Astrocyte (in vitro differentiated cells and primary cell): ENCODE results near the gene PCBP3. TPM values are rescaled to one million over a fixed set of nuclear protein-coding genes. Genes with fewer than 3 reads are reported as not detected.

ENCODE experiments used
- DNase-seq: peaks from one replicate; pipeline ENCODE4 v3.0.0-alpha.2; 2010; ENCODE audit warnings: low read depth
- FAIRE-seq: peaks from 2 replicates; lab custom pipeline; 2011; peaks lifted over from hg19 to GRCh38; lab: Jason Lieb, UNC
- H2AFZ ChIP-seq: 2 replicates; pipeline ENCODE4 v1.6.0; 2012; ENCODE audit warnings: low read depth, low read length, inconsistent platforms
- H3K27ac ChIP-seq: 2 replicates; pipeline ENCODE4 v1.5.1; 2011; ENCODE audit warnings: low read depth, low read length, inconsistent platforms
- H3K27me3 ChIP-seq: 2 replicates; pipeline ENCODE4 v1.6.0; 2011; ENCODE audit warnings: low read length, inconsistent platforms; ENCODE audit not compliant: insufficient read depth
- H3K36me3 ChIP-seq: 2 replicates; pipeline ENCODE4 v1.5.1; 2011; ENCODE audit warnings: low read length, inconsistent platforms; ENCODE audit not compliant: insufficient read depth
- H3K4me1 ChIP-seq: 2 replicates; pipeline ENCODE4 v1.5.1; 2011; ENCODE audit warnings: low read length, inconsistent platforms; ENCODE audit not compliant: insufficient read depth
- H3K4me2 ChIP-seq: 2 replicates; pipeline ENCODE4 v1.6.0; 2012; ENCODE audit warnings: low read length, inconsistent platforms
- H3K4me3 ChIP-seq: 2 replicates; pipeline ENCODE4 v1.5.1; 2011; ENCODE audit warnings: low read depth, mild to moderate bottlenecking, low read length, inconsistent platforms; ENCODE audit not compliant: insufficient read depth
- H3K79me2 ChIP-seq: 2 replicates; pipeline ENCODE4 v1.6.0; 2012; ENCODE audit warnings: mild to moderate bottlenecking, low read length, inconsistent platforms; ENCODE audit not compliant: insufficient read depth
- H3K9ac ChIP-seq: 2 replicates; pipeline ENCODE4 v1.6.0; 2012; ENCODE audit warnings: mild to moderate bottlenecking, low read length, inconsistent platforms
- H3K9me3 ChIP-seq: 2 replicates; pipeline ENCODE4 v1.5.1; 2012; ENCODE audit warnings: low read depth, mild to moderate bottlenecking, low read length, inconsistent platforms; ENCODE audit not compliant: insufficient read depth
- H4K20me1 ChIP-seq: 2 replicates; pipeline ENCODE4 v1.6.0; 2012; ENCODE audit warnings: low read length, inconsistent platforms; ENCODE audit not compliant: insufficient read depth
- H3K27ac Mint-ChIP-seq: one replicate; pipeline ENCODE4 v1.8.0; 2021; ENCODE audit warnings: mild to moderate bottlenecking, mixed read lengths; ENCODE audit not compliant: unreplicated experiment
- H3K27me3 Mint-ChIP-seq: one replicate; pipeline ENCODE4 v1.8.0; 2021; ENCODE audit warnings: low read depth, mixed read lengths; ENCODE audit not compliant: unreplicated experiment
- H3K36me3 Mint-ChIP-seq: one replicate; pipeline ENCODE4 v1.8.0; 2021; ENCODE audit warnings: low read depth, mixed read lengths; ENCODE audit not compliant: unreplicated experiment
- H3K4me1 Mint-ChIP-seq: one replicate; pipeline ENCODE4 v1.8.0; 2021; ENCODE audit warnings: low read depth, mixed read lengths; ENCODE audit not compliant: unreplicated experiment
- H3K4me3 Mint-ChIP-seq: one replicate; pipeline ENCODE4 v1.8.0; 2021; ENCODE audit warnings: mild to moderate bottlenecking, moderate library complexity, mixed read lengths; ENCODE audit not compliant: unreplicated experiment
- H3K9me3 Mint-ChIP-seq: one replicate; pipeline ENCODE4 v1.8.0; 2021; ENCODE audit warnings: mild to moderate bottlenecking, mixed read lengths; ENCODE audit not compliant: unreplicated experiment
- CTCF ChIP-seq: IDR thresholded peaks from 2 replicates; pipeline ENCODE4 v1.5.1; 2011; ENCODE audit warnings: low read depth, mild to moderate bottlenecking, inconsistent platforms, low read length, moderate library complexity; ENCODE audit not compliant: insufficient read depth
- EZH2 ChIP-seq: IDR thresholded peaks from 2 replicates; pipeline ENCODE4 v1.6.1; 2012; ENCODE audit warnings: mild to moderate bottlenecking, low read length, inconsistent platforms; ENCODE audit not compliant: insufficient read depth
- total RNA-seq: library from RNA; stranded (reverse); gene quantifications from 2 replicates; pipeline ENCODE4 v1.2.1, GENCODE V29; 2021

Gene PCBP3
- total RNA-seq, 1 donor from 2014 or later: 1.8 TPM

GRCh38 chr21:45965084-45965809 lies 321.7 kb downstream of the PCBP3 start:
- no peaks in the 10 kb centered on the region for H3K27me3 ChIP-seq

GRCh38 chr21:45966791-45967394 lies 323.4 kb downstream of the PCBP3 start:
- Histone ChIP-seq H3K79me2 (no peaks in the 10 kb centered on the region), H3K36me3 (no peaks in the 10 kb centered on the region), H3K27ac (no peak overlapping the region), H3K4me3 (no peak overlapping the region), H2AFZ (no peak overlapping the region), H3K4me2 (no peak overlapping the region), H4K20me1 (no peaks in the 10 kb centered on the region), H3K27me3 (no peaks in the 10 kb centered on the region), H3K9ac (no peak overlapping the region), H3K9me3 (no peaks in the 10 kb centered on the region), H3K4me1 (peaks cover 6% of the 10 kb centered on the region)
- DNase-seq: no peak
- Mint-ChIP-seq H3K27me3 (peaks cover 15% of the 10 kb centered on the region), H3K4me1 (no peaks in the 10 kb centered on the region), H3K9me3 (peaks cover 12% of the 10 kb centered on the region), H3K4me3 (no peak overlapping the region), H3K36me3 (peaks cover 2% of the 10 kb centered on the region), H3K27ac (no peak overlapping the region)
- TF ChIP-seq EZH2: no peak
- TF ChIP-seq CTCF: no peak
- no peak for FAIRE-seq

More at GRCh38 chr21:45965084-45965809, 321.7 kb downstream of the PCBP3 start:
- no peak overlapping the region for H3K9ac ChIP-seq
- FAIRE-seq: no peak
- no peaks in the 10 kb centered on the region for H3K36me3 ChIP-seq
- no peak overlapping the region for H3K4me3 ChIP-seq
- no peaks in the 10 kb centered on the region for H3K4me1 ChIP-seq
- no peak overlapping the region for H3K4me2 ChIP-seq
- H3K36me3 Mint-ChIP-seq: peaks cover 4% of the 10 kb centered on the region
- H3K4me1 Mint-ChIP-seq: no peaks in the 10 kb centered on the region
- H3K27me3 Mint-ChIP-seq: peaks cover 15% of the 10 kb centered on the region
- no peaks in the 10 kb centered on the region for H3K79me2 ChIP-seq
- H4K20me1 ChIP-seq: no peaks in the 10 kb centered on the region
- peaks cover 21% of the 10 kb centered on the region for H3K9me3 Mint-ChIP-seq
- no peak overlapping the region for H3K27ac ChIP-seq
- H3K27ac Mint-ChIP-seq: no peak overlapping the region
- peaks cover 4% of the 10 kb centered on the region for H3K9me3 ChIP-seq
- H2AFZ ChIP-seq: no peak overlapping the region
- TF ChIP-seq EZH2 (no peak), CTCF (no peak)
- no peak for DNase-seq
- no peak overlapping the region for H3K4me3 Mint-ChIP-seq
